ENCODE results near the gene TNFAIP8L3.

The TNFAIP8L3 gene

DNA sequence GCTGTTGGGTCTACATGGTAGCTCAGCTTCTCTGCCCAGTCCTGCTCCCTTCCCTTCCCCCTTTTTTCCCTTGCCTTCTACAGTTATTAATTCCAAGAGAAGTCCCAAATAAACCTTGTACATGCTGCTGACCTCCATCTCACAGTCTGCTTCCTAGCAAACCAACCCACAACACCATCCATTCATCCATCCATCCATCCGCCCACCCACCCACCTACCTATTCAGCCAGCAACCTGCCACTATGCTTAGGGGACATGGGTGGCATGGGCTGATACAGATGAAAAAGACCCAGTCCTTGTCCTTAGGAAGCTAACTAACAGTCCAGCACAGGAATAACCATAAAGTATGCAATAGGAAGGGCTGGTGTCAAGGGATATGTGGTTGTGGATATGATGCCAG lies 5.7 kb downstream of the TNFAIP8L3 start:
- DNase-seq: no peak

DNA sequence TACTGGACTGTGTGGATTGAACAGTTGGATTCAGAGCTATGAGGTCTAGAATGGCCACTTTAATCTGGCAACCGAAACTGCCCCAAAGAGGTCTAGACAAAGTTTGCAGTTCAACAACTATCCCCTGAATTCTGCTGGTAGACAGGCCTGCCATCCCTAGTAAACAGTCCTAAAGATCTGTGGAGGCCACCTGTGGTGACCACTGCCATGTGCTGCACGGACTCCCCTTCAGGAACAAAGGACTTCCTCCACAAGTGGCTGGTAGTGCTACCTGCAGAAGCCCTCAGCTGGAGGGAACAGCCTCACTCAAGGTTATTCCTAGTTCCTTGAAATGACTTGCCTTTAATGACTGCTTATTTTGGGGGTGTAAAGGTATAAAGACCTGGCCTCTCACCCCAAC lies 6.1 kb downstream of the TNFAIP8L3 start:
- no peak for DNase-seq

DNA sequence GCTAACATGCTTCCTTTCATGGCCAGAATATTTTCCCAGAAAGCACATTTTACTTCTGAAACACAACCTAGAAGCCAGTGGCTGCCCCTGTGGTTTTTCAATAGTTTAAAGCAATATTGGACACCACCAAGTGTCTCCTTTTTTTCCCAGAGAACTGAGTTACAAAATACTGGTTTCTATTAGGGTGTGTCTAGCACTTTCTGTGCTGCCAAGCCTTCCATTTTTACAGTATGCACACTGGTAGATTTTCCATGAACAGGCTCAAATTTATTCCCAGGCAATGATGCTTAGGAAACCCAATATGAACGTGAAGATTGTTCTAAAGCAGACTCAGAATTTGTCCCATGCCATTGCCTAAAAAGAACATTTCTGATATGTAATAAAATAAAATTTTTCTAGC lies 7.2 kb downstream of the TNFAIP8L3 start:
- no peak for DNase-seq

DNA sequence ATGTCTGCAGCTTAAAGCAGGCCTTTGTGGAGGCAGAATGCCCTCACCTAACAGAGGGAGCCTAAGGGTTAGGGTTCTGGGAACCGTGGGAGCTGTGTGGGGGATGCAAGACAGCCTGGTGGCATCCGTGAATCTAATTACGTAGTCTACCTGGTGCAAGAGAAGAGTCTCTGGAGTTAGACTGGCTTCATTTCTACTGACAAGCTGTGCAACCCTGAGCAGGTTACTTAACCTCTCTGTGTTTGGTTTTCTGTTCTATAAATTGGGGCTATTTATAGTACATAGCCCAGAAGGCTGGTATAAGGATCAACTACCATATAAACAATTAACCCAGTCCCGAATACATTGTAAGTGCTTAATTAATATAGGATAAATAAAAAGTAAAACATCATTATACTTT lies 8.3 kb downstream of the TNFAIP8L3 start:
- DNase-seq: no peak

DNA sequence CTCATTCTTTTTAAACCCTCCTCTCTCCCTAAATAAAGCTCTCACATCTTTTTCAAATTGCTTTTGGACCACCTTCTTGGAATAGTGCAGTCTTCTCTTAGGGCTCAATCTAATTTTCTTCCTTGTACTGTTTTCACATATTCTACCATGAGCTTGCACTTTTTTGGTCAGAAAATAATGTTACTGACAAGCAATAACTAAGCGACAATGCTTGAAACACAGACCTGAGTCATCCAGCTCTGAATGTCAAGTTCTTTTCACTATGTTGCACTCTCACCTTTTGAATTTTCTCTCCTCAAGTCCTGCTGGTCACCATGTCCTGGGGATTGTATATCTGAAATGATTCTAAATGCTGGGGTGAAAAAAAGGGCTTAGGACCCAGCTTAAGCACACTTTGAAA lies 8.9 kb downstream of the TNFAIP8L3 start:
- no peak for DNase-seq

DNA sequence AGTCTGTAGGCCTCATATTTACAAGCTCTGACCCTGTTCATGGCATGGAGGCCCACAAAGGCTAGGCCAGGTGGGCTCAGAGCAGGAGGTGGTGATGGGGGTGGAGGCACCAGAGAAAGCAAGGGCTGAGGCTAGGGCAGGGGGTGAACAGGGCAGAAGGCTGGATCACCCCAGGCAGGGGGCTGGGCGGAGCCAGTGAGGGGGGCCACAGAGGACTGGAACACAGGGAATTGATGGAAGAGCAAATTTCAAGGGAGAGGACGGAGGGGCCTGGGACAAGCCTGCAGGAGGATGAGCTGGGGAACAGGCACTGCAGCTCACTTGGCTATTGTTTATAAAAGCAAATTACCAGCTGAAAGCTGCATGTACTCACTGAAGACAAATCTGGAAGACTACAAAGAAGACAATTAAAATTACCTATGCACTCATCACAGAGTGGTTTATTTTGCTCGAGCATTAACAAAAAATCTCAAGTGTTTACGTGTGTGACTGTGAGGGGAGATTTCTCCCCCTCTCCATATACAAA lies 11.0 kb downstream of the TNFAIP8L3 start:
- DNase-seq: no peak

DNA sequence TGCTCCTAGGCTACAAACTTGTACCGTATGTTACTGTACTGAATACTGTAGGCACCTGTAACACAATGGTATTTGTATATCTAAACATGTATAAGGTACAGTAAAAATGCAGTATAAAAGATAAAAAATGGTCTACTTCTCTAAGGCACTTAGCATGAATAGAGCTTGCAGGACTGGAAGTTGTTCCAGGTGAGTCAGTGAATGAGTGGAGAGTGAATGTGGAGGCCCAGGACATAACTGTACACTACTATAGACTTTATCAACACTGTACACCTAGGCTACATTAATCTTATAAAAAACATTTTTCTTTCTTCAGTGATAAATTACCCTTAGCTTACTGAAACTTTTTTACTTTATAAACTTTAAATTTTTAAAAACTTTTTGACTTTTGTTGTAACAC lies 12.5 kb downstream of the TNFAIP8L3 start:
- DNase-seq: no peak

DNA sequence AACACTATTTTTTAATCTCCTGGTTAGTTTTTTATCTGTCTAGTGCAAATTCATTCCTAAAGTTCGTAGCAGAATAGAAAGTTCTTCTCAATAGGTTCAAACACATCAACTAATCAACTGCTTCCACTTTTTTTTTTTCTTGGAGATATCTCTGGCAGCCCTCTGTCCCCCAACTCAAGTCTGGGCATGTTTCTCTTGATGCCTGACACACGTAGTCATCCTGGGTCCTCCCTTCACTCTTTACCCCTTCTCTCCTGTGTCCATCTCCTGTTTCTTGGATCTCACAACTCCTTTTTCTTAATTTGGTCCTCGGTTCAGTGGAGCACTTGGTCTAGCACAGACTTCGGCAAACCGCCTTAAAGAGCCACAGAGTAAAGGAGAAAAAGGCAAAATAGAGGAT lies 14.4 kb downstream of the TNFAIP8L3 start:
- DNase-seq: no peak

DNA sequence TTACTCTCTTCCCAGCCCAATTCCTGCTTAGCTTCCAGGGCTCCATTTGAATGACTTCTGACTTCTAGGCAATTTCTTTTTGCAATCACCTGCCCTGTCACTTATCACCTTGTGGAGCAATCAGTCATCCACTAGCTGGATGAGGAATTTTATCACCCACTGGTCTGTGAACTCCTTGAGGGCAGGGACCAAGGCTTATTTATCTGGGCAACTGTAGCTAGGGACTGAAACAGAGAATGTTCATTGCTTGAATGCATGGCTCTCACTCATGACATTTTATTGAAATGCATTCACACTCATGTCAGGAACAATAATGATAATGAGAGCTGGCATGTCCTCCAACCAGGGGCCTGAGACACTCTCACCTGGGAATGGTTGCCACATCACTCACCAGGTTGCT lies 15.5 kb downstream of the TNFAIP8L3 start:
- DNase-seq: no peak

DNA sequence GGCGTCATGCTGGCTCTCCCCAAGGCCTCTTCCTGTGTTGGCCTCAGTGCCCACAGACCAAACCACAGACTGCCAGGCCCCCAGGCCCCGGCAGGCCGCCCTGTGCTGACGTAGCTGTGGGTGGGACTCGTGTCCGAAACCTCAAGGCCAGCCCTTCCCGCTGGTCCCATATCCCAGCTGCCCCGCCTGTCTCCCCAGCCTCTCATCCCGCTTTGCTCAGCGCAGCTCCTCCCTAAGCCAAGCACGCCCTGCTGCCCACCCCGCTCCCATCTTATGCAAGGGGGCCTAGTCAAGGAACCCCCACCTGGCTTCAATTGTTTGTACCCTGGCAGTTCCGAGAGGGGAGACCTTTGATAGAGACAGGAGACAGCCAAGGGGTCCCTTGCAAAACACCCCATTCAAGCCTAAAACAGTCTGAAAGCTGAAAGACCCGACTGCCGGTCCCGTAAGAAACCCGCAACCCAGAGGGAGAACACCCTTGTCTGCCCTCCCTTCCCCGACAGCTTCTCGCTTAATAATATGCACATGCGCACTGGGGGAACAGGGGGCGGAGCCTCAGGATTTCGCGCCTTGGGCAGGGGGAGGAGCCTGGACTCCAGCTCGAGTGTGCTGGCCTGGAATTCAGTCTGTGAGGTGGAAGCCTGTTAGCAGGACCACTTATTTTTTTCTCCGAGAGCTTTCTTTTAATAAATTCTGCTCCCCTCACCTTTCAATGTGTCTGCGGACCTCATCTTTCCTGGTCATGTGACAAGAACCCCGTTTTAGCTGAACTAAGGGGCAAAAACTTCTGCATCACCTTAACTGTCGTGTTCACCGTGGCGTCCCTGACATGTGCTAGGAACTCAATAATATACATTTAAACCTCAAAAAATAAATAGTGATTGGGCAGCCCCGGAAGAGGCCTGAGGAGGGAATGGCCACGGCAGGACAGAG lies 17.2 kb downstream of the TNFAIP8L3 start:
- peak; percentile 78 to 85 (median 78) for DNase-seq

DNA sequence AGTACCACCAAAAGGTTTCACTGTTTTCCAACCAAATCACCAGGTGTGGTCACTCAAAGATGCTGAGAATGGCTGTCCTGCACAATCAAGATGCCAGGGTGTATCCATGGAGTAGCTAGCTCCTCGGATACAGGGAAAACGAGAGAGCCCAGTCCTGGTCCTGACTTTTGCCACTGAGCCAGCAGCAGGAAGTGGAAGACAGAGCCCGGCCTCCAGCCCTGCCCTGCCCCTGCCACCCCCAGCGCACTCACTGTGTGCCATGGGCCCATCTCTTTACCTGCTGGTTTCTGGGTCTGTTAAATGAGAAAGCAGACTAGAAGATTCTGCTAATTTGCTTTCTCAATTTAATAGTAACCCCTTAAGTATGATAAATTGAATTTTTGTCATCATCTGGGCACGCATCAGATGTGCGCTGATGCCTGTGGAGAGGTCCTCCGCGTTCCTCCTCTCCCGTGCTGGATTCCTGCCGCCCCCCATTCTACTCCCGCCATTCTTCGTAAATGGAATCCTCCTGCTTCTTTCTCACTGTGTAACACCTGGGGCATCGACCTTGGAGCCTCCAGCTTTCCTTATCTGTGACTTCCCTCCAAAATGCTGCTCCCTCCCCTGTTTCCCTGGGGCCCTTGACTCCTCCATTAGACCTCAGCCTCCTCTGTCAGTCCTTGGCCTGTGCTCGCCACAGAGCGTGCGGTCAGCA lies 18.0 kb downstream of the TNFAIP8L3 start:
- no peak for DNase-seq

DNA sequence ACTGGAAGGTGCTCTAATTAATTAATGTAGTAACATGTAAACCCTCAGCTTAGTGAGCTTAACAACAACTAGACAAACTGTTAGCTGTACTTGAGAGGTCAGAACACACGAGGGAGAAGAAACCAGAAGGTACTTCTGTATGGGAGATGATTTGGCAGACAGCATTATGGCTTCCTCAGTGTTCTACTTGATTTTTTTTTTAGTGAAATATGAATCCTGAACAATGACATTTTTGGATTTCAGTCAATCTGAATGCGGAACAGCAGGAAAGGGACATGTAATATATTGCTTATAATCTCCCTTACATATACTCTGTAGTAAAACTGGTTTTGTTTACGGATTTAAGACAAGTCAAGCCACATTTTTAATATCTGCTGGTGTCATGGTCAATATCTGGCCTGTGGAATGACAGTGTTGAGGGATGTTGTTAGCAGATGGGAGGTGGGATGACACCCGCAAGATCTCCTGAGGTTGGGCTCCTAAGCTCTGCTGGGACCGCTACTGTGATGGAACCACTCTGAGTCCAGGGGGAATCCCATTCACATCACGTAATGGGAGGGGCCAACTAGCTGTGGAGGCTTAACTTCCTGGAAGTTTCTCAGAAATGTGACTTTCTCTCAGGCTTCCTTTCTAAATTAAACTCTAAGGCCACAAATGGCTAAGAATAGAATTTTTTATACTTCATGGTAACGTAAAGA lies 18.7 kb downstream of the TNFAIP8L3 start:
- peak; percentile 47 to 61 (median 60) for DNase-seq

DNA sequence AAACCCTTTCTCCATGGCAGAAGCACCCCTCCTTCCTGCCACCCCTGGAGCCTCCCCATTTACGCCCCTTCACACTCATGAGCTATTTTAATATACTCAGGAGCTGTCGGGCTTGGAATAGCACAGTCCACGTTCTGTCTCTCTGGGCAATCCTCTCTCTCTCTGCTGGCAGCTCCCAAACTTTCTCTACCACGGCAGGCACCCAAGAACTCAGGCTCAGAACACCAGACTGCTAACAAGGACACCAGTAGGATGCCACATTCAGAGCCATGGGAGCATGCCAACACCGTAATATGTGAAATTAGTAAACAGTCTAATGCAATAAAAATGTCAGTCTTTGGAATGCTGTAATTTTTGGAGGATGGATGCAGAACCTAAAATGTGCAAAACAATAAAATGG lies 19.3 kb downstream of the TNFAIP8L3 start:
- DNase-seq: no peak

DNA sequence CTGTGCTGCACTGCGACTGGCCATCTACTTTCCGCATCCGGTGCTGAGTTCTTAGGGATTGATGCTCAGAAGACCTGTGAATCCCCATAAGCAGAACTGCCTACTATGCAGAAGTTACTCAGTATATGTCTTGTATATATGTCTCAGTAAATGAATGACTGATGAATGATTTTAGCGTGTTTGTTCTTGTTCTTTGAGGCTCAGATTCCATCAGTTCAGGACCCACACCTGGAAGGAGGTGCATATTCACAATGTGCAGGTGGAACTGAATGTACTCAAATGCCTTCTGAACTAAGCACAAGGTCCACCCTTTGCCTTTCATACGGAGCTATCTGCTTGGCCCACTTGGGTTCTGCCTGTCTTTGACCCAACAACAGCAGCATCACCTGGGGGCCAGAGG lies 19.8 kb downstream of the TNFAIP8L3 start:
- DNase-seq: no peak

DNA sequence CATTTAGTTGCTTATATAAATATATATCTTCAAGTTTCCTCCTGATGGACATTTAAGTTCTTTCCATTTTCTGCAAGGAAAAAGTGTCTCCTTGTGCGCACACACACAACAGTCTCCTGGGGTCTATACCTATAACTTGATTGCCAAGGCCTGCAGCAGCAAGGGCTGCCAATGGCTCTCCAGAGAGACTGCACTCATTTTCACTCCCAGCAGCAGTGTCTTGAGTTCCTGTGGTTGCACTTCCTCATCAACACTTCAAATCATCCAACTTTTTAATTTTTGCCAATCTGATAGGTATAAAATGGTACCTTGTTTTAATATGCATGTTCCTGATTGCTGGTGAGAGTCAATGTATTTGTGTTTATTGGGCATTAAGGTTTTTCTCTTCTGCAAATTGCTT lies 23.1 kb downstream of the TNFAIP8L3 start:
- no peak for DNase-seq

DNA sequence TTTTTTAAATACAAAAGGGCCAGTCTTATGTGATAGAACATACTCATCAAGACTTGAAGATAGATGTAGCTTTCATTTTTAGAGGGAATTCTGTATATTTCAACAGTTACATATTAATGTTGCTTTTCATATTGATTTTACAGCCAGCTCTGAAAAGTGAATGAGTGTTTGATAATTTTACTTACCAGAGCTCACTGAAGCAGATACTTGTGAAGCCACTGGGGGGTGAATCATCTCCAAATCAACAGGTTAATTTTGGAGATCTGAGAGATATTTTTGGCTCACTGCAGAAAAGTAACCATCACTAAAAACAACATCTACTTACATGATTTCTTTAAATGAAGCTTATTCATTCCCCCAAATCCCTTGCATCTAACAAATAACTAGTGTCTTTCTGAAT lies 24.7 kb downstream of the TNFAIP8L3 start:
- DNase-seq: no peak

DNA sequence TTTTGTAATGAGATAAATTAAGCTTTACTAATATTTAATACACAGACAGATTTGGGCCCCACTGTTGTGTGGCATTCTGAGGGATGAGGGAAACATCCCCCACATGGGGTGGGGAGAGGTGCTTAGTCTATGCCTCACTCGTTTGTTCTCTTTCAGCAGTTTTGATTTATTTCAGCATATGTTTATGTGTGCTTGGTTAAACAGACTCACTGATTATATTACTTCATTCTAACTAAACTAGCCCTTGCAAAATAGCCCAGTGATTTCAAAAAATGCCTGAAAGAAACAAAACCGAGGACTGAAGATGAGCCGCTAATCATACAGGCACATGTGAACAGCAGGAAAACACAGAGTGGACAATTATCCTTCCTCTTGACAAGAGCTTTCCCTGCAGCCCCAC lies 27.2 kb downstream of the TNFAIP8L3 start:
- DNase-seq: no peak

DNA sequence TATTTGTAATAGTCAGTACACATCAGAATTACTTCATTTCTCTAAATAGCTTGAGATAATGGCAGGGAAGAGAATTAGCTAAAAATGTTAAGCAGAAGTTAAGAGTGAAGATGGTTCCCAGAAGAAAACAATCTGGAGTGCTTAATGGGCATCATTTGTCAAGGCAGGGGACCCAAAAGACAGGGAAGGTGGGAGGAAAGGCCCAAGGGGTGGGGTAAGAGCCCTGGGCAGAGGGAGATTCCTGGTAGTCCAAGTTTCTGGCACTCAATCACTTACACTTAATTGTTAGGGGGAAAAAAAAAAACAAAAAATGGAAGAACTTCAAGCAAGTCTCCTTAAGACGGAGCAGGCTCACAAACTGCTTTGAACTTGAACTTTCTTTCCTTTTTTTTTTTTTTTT lies 28.9 kb downstream of the TNFAIP8L3 start:
- DNase-seq: no peak

DNA sequence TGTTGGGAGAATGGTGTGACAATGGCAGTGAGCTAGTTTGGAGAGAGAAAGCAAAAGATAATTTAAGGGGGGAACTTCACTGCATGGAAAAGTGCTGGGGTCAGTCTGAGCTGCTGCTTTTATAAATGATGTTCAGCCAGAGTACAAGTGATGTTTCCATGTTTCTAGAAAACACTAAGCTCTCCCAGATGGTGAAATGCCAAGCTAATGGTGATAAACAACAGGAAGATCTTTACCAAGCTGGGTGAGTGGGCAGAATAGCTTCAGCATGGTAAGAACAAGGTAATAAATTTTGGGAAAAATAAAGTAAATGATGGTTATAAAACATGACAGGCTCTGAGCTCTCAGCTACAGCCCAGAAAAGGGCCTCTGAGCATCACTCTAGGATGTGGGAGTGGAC lies 29.4 kb downstream of the TNFAIP8L3 start:
- no peak for DNase-seq

DNA sequence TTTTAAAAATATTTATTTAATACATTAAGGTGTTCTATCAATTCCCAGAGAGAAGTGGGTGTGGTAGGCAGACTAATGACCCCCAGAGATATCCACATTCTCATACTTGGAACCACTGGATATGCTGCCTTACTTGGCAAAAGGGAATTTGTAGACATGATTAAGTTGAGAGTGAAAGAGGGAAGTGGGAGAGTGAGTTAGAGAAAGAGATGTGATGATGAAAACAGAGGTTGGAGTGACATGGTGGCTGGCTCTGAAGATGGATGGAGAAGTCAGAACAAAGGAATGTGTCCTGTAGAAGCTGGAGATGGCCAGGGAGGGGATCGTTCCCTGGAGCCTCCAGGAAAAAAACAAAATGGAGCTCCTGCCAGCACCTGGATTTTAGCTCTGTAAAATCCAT lies 32.0 kb downstream of the TNFAIP8L3 start:
- DNase-seq: peak in 1 of 3 donors; percentile 22

DNA sequence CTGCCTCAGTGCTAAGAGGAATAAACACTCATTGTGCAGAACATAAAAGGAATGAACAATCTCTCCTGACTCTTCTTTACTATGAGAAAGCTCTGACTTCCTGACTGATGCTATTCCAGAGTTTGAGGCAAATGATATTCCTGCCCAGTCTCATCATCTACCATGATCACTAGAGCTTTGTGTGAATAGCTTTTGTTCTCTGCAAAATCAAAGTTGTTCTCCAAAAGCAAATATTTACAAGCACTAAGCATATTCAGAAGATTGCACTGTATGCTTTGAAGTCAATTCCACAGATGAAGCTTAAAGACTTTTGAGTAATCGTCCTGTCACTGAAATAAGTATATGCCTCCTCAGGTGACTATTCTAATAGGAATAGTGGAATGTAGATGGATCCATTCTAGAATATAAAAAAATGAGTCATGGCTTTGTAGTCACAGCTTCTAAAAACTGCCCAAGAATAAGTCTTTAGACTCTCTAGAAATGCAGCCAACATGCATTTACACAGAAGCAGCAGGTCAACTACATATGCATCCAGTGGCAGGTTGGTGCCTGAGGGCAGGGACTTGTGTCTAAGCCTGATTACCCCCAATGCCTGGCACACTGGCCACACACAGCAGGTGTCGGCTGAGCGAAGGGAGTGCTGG lies 34.6 kb downstream of the TNFAIP8L3 start:
- DNase-seq: no peak

DNA sequence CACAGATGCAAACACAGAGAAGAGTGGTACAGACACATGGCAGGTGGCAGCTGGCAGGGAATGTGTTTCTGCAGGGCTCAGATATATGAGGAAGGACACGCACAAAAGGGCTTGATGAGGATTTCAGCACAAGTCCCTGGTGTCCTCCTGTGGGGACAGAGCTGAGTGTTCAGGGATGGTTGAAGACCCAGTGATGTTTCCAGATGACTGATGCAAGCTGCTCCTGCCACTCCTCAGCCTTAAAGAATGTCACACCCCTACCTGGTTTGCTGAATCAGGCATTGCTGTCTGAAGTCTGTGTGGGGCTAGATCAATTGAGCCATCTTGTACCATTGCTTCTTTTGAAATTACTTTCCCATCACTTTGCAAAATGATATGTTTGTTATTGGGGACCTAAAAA lies 40.2 kb downstream of the TNFAIP8L3 start:
- DNase-seq: no peak

DNA sequence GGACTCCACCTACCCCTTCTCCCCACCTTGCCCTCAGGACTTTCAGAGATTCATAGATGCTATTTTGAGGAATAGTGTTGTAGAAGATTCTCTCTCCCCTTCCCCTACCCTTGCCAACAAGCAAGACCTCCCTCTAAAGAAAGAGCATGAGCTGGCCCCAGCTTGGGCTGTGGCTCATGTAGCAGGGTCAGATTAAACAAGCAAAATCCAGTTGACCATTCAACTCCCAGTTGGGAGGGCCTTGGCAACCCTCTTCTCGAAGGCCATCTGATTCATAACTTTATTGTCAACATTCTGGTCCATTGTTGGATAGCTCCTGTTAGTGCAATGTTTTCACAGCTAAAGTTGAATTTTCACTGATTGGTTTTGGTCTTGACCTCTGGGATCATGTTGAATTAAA lies 41.1 kb downstream of the TNFAIP8L3 start:
- no peak for DNase-seq

All from suppressor macrophage treated with lipopolysaccharide for 1 hour (primary cell).